HCT116 (cell line): ENCODE results near the gene CABLES1.

ENCODE experiments used
- CBX3 ChIP-seq: IDR thresholded peaks from 2 replicates; pipeline ENCODE4 v1.6.1; 2012; ENCODE audit warnings: low read depth
- EZH2 ChIP-seq: fragments of 200-600 bp; sonication (generic); IDR thresholded peaks from 2 replicates; pipeline ENCODE4 v1.6.1; 2017; ENCODE audit warnings: antibody characterized with exemption, mixed run types
- POLR2A ChIP-seq: IDR thresholded peaks from 2 replicates; pipeline ENCODE4 v1.7.0; 2011; ENCODE audit warnings: borderline replicate concordance; ENCODE audit not compliant: insufficient read depth, insufficient read length; ENCODE audit errors: extremely low read depth
- YY1 ChIP-seq: IDR thresholded peaks from 2 replicates; pipeline ENCODE4 v1.6.1; 2011; ENCODE audit warnings: low read length, low read depth, moderate library complexity, mild to moderate bottlenecking; ENCODE audit not compliant: insufficient replicate concordance; ENCODE audit errors: extremely low read depth
- TF ChIP-seq, protein P1 (sequence below), 3 experiments: fragments of 200-600 bp in 1 of 3; sonication (generic) in 1 of 3; IDR thresholded peaks in 2 of 3; conservative IDR thresholded peaks in 1 of 3; 2 replicates each; pipeline ENCODE4 v1.5.1; 2012 to 2017; ENCODE audit warnings: low read depth in 2 of 3, low read length in 2 of 3, antibody characterized with exemption in 1 of 3, borderline replicate concordance in 1 of 3, control low read depth in 1 of 3, mild to moderate bottlenecking in 1 of 3, mixed read lengths in 1 of 3, mixed run types in 1 of 3, moderate library complexity in 1 of 3; ENCODE audit not compliant: insufficient read depth in 1 of 3

DNA sequence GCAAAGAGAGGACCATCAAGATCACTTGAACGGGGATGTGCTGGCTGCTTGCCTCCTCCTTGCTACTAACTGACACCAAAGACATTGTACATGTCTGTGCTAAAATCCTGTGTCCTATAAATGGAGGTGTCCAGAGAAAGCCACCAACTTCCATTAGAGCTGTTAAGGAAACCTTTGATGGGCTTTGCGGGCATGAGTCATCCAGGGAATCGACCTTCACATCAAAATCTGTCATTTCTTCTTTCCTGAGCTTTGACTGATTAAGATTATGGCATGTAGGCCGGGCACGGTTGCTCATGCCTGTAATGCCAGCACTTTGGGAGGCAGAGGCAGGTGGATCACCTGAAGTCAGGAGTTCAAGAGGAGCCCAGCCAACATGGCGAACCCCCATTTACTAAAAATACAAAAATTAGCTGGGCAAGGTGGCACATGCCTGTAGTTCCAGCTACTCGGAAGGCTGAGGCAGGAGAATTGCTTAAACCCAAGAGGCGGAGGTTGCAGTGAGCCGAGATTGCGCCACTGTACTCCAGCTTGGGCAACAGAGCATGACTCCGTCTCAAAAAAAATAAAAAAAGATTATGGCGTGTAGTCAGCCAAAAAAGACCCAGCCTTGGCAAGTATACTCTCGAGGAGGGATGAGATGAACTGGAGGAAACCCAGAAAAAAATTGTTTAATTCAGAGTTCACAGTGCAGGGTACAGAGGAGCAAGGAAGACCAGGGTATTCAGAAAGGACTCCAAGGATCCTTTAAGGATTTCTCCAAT is 115.8 kb downstream of the CABLES1 start:
- TF ChIP-seq EZH2 (no peak), YY1 (no peak), POLR2A (no peak), CBX3 (no peak)
- TF ChIP-seq, protein P1, sequence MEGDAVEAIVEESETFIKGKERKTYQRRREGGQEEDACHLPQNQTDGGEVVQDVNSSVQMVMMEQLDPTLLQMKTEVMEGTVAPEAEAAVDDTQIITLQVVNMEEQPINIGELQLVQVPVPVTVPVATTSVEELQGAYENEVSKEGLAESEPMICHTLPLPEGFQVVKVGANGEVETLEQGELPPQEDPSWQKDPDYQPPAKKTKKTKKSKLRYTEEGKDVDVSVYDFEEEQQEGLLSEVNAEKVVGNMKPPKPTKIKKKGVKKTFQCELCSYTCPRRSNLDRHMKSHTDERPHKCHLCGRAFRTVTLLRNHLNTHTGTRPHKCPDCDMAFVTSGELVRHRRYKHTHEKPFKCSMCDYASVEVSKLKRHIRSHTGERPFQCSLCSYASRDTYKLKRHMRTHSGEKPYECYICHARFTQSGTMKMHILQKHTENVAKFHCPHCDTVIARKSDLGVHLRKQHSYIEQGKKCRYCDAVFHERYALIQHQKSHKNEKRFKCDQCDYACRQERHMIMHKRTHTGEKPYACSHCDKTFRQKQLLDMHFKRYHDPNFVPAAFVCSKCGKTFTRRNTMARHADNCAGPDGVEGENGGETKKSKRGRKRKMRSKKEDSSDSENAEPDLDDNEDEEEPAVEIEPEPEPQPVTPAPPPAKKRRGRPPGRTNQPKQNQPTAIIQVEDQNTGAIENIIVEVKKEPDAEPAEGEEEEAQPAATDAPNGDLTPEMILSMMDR (IDR thresholded peaks at IDR 0.05 in 2 of 3, conservative IDR thresholded peaks at IDR 0.05 in 1 of 3; ENCODE audit: borderline replicate concordance in 1 of 3, insufficient read depth in 1 of 3, low read depth in 2 of 3, low read length in 2 of 3), result no peak
